Right hindlimb (tissue), 1 donor: ENCODE measurements around the gene FN1.
"Not testable (repeated sequence)": the region's sequence is repeated elsewhere in the genome, so short reads cannot be mapped to it uniquely, and the experiment has no call there.

ENCODE experiments used
- DNase-seq: peaks from one replicate; pipeline ENCODE4 v3.0.0-alpha.2; 2018

The FN1 gene

DNA sequence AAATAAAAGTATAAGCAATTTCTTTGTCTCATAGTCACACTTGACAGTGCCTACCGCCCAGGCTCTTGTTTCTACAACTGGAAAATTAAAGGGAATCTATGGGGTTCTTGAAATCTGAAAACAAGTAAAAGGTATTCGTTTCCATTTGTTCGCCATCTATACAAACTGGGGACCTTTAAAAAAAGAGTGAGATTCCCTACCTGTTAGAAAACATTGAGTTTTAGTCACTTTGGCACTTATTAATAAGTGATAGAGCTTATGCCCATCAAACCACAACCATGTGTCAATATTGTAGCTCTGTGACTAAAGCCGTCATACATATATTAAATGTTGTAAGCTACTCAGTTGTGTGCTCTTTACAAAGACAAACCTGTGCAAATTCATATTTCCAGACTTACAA, 13.2 kb downstream of the FN1 start:
- DNase-seq: no peak

DNA sequence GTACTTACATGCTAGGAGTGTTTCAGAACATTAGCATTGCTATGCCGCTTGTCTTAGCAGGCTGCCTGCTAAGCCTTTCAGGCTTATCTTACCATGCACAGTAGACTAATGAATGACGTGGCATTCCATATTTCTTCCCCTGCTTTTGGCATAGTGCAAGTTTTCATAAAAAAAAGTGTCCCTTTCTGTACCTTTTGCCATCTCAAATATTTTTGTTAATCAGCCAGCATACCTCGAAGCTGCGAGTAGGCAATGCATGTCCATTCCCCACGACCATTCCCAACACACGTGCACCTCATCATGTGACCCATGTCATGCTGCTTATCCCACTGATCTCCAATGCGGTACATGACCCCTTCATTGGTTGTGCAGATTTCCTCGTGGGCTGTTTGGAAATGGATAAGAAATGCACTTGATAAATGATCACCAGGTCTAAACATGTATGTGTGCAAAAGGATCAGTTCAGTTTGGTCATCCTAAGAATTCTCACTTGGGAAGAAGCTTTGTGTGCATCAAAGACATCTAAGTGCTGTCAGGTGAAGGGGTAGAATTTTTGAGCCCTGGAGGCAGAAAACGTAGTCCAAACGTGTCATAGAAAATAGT, 13.9 kb downstream of the FN1 start:
- DNase-seq: no peak

DNA sequence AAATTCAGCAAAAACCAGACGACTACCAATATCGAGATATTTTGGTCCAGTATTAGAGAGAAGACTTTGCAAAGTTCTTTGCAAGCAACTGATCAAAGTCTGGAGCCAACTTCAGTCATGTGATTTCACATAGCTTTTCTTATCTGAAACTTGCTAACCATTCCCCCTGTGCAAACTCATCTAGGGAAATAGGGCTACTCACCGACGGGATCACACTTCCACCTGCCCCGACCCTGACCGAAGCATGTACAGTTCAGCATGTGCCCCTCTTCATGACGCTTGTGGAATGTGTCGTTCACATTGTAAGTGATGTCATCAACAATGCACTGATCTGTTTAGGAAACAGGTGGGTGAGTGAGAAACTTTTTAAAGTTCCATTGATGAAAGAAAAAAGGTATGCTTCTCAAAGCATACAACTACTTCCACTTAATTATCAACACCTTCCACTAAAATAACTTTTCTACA, 15.4 kb downstream of the FN1 start:
- DNase-seq: no peak

DNA sequence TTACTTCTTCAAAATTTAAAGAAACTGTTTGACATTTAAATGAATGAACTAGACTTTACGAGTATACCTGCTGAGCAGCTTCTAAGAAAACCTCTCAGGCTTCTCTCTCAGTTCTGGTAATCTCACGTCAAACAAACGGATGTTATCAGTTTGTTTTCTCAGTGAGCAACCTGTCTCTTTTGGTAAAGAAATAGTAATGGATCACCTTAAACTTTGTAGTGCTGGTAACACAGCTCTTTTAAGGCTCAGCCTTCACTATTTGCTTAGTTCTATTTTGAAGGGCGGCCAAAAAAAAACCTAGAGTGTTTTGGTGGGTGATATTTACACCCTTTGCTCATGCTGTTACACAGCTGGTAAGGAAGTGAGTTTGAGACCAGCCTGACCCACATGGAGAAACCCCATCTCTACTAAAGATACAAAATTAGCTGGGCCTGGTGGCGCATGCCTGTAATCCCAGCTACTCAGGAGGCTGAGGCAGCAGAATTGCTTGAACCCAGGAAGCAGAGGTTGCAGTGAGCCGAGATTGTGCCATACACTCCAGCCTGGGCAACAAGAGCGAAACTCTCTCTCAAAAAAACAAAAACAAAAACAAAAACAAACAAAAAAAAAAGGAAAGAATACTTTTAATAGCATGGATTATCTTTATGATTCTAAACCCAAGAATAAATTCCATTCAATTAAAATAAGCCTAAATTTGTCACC, 15.9 kb downstream of the FN1 start:
- DNase-seq: no peak

DNA sequence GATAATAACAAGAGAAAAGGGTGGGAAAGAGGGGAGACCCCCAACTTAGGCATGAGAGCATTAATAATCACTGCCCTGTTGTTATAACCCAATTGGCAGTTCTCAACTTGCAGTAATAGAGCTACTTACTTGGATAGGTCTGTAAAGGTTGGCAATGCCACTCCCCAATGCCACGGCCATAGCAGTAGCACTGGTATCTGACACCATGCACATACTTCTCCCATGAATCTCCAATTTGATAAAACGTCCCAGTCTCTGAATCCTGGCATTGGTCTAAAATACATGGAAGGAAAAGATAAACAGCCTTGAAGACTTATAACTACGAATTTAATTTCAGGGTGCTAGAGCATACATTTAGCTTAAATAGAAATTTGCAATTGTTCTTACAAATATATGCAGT, 16.8 kb downstream of the FN1 start:
- no peak for DNase-seq

DNA sequence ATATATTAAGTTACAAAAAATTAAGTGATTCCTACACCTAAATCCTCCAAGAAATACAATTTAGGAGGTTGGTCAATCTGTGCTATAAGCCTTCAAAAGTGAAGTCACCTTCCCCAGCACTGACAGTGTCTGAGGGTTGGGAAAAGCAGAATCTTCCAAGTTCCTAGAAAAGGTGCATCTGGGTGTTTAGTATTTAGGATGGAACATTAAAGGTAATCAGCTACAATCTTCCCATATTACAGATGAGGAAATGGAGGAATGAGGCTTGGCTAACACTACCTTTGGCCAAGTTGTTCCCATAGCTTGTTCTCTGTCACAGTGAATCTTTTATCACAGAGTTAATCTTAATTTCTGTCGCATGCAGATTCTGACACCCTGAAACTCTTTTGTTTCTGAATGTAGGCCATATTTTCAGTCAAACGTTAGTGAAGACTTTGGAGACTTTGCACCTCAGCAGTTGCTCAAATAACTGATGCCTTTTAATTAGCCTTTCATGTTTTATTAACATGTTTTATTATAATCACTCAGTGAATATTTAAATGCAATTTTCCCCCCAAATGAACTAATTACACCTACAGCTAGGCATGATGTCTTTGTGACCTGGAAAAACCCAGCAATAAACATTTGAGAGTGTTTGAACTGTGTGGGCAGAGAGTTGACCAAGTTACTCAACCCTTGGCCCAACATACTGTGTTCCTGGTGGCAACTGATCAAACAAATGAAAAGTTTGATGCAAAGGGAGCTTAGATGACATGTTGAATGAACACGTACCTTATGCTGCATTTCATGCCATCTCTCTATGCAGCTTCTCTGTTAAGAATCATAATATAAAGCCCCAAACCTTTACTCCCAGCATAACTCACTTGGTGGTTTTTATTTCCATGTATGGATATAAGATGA, 17.6 kb downstream of the FN1 start:
- no peak for DNase-seq

DNA sequence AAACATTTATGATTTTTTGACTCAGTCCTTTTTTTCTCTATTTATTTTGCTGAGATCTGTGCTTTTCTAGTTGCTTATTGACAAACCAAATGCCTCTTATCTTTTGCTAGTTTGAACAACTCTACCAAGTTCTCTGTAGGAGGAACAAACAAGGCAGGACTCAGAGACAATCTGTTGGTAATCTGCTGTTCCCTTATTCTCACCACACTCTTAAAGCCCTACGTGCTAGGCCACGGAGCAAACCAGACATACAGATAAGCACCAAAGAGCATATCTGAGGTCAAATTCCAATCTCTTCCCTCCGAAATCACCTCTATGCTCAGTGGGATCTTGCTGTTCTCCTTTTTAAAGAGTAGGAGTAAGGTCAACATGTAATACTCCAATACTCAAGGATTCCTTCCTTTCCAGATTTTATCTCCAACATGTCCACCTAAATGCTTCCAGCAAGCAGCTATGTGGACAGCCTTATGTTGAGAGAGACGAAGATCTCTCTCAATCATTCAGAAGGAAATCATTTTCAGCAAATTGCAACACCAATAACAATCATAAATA, 18.4 kb downstream of the FN1 start:
- no peak for DNase-seq

DNA sequence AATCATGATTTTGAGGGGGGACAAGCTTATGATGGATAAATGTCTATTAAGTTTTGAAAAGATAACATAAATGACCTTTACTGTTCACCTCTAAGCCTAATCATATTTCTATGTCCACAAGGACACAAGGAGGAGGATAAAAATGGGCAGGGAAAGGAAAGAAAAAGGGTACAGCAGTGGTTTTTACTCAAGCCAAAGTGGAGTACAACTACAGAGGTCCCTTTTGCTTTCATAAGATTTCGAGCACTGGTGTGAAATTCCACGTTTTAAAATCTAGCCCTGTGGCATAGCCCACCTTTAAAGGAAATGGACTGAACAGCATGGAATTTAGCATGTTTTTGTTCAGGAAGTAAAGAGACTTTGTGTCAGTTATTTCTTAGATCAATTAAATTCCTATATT, 19.2 kb downstream of the FN1 start:
- no peak for DNase-seq

DNA sequence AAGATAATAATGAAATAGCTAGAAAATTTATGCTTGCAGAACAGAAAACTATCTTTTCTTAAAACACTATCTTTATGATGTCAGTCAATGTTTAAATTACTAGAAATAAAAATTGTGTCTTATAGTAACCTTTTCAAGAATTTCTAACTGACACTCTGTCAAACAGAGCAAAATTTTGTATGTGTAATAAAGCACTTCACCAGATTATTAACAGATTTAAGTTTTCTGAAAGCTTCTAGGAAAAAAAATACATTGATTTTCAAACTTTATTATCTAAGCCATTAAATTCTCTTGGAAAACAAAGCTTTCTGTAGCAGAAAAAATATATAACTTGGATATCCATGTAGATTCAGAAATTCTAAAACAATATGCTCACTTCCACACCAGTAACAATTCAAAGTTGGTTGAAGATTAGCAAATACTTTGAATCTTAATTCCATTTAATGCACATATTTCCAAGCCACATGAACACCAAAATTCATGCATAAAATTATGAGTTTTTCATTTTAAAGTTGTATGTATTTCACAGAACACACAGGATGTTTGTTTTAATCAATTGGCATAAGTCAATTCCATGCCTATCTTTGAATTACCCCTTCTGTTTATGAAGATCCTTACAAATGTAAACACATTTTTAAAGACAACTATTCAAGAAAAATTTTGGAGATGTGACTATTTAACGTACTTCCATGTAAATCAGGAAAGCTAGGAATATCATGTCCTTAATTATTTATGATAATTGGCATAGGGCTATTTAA, 19.9 kb downstream of the FN1 start:
- no peak for DNase-seq

DNA sequence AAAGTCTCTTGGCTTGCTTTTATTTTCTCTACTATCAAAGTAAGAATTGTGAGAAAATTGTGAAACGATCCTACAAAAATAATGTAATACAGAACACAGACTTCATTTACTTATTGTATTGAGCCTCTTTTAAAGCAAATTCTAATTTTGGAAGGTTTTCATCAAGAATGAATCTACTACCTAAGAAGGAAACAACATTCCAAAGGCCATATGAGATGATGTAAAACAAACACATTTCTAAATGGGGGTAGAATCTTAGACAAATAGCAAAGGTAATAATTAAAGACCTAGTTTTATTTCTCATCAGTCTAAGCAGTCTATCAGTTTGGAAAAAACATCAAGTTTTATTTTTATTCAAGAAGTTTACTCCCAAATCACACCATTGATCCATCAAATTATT, 20.6 kb downstream of the FN1 start:
- DNase-seq: no peak

DNA sequence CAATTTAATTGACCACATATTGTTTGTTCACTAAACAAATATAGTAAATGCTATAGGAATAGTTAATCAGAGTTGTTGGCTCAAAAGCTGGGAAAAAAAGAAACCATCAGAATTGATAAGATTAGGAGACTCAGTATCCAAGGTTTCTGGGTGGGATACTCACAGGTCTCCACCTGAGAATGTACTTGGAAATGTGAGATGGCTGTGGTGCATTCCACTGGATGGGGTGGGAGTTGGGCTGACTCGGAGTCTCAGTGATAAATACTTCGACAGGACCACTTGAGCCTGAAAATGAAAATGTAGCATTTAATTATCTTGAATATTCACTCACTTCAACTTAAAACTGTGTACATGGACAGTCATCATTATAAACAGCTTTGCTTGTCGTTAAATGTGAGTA, 21.2 kb downstream of the FN1 start:
- no peak for DNase-seq

DNA sequence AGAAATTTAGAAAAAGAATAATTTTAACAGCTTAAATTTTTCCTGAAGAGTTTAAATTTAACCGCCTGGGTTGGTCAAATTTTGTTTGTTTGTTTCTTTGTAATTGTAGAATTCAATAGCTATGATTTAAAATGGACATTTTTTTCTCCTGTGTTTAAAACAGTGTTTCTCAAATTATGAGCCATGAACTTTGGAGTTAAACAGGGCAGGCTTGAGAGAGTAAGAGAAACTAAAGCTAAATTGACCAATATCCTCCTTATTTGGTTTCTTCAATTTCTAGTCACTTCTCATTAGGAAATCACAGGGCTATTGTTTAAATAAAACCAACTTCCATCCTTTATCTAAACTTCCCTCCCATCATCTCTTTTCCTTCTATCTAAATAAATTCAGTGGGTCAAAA, 21.9 kb downstream of the FN1 start:
- no peak for DNase-seq

DNA sequence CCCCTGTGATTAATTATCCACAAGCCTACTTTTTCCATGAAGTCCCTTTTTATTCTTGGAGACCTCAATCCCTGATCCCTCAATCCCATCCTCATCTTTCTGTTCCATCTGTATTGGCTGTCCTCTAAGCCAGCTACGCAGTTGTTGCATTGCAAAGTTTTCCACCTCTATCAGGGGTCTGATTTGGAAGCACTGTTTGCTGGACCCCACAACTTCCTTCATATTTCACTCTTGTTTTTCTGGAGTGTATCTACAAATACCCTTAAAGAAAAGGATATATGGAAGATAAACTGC, 22.4 kb downstream of the FN1 start:
- no peak for DNase-seq

DNA sequence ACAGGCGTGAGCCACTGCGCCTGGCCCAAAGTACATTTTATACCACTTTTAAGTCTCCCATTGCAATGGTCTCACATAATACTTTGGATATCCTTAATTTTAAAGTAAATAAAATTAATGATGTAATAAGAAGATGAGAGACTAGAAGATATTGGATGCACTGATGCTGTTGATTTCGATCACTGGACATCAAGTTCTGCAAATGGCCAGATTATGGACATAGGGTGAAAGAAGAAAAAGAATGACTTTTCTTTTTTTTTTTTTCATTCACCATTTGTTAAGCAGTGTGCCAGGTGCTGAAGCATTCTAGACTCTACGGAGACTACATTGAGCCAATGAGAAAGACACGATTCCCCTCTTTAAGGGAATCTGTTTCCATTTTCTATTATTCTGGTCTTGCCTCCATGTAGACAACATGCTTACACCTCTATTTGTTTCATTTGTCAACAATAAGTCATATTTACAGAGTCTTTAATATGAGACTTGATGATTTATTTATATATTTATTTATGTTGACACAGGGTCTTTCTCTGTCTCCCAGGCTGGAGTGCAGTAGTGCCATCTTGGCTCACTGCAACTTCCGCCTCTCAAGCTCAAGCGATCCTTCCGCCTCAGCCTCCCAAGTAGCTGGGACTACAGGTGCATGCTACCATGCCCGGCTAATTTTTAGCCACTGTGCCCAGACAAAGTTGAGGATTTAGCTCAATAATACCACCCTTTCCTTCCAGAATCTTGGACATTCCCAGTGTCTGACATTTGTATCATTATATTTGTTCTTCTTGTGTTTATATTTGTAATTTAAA, 23.7 kb downstream of the FN1 start:
- DNase-seq: no peak

DNA sequence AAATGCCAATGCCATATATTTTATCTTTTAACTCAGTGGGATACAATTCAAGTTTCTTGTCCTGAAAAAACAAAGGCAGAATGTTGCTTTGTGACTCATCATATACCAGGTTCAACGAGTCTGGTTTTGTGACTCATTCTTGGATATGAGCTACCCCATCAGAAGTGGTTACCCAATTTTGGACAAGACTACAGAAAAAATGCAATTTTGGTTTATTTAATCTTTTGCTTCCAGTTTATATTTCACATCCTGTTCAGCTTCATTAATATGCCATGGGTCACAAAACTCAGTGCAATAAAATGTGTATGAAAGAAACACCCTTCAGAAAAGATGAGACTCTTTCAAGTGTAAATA, 25.0 kb downstream of the FN1 start:
- DNase-seq: no peak

DNA sequence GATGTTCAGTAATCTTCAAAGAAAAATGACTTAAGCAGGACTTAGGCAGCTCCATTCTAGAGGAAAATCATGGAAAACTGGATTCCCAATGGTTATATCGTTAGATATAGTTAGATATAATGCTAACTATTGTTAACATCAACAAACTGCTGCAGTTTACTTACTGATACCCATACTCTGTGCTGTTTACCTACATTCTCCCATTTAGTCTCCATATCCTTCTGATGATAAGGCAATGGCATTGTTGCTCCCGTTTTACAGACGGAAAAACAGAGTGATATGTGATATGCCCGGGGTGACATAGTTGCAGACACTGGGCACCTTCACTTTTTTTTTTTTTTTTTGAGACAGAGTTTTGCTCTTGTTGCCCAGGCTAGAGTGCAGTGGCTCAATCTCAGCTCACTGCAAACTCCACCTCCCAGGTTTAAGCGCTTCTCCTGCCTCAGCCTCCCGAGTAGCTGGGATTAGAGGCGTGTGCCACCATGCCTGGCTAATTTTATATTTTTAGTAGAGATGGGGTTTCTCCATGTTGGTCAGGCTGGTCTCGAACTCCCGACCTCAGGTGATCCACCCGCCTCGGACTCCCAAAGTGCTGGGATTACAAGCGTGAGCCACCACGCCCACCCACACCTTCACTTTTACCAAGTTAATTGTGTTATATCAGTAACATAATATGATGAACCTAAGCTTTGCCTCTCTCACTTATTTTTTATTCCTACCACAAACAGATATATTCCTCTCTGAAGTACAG, 25.5 kb downstream of the FN1 start:
- DNase-seq: not testable (repeated sequence)

DNA sequence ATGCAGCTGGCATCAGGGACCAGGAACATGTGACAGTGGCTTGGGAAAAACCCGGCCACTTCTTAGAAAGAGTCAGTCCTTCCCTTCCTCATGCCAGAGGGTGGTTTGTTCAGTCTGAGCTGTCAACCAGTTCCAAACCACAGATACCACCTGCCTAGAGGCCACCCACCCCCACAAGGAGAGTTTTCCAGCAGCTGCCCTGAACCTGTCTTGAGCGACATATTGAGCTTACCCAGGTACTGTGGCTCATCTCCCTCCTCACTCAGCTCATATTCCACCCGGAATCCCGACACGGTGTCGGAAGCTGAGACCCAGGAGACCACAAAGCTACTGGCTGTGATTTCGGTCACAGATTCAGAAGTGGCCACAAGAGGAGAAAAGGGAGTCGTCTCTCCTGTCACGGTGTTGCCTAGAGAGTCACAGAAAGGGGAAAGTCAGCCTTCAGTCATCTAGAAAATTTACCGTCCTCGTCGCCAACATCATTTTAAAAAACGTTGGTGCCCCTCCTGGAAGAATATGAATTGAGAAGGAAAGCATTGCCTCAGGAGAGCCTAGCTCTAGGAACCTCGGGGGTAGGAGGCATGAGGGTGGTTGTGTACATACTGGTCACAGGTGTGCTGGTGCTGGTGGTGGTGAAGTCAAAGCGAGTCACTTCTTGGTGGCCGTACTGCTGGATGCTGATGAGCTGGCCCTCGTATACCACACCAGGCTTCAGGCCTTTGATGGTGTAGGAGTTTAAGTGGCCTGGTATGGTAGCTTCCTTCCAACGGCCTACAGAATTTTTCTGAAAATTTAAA, 26.3 kb downstream of the FN1 start:
- no peak for DNase-seq

DNA sequence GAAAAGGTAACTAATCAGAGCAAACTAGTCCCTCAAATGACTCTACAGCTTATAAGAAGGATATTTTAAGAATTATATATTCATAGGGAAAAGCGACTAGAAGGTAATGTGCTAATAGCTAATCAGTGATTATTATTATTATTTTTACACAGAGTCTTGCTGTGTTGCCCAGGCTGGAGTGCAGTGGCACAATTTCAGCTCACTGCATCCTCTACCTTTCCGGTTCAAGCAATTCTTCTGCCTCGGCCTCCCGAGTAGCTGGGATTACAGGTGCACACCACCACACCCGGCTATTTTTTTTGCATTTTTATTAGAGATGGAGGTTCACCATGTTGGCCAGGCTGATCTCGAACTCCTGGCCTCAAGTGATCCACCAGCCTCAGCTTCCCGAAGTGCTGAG, 27.4 kb downstream of the FN1 start:
- not testable (repeated sequence) for DNase-seq

DNA sequence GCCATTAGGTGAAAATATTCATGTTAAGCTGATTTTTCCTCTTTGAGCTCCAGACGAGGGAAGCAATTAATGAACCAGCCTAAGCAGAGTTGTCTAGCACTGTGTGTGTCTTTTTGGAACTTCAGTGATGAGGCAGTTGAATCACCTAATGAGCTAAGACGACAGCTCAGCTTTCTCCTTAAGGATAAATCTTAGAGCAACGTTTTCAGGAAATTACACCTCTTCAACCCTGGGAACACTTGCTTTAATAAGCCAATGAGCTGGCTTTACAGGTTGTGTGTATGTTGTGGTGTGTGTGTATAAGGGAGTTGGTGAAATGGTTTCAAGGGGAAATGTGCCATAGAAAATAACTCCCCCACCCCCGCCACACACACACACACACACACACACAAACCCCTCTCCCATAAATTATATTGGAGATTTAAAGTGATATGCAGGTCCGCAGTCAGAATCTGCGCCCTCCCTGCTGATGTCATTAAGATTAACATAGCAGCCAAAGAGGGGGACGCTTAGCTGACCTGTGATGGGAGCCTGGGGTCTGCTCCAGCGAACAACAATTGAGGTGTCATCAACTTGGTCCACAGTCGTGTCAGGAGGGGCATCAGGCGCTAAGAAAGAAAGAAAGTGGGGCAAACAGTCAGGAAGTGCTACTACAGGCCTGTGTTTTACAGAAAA, 28.1 kb downstream of the FN1 start:
- no peak for DNase-seq

DNA sequence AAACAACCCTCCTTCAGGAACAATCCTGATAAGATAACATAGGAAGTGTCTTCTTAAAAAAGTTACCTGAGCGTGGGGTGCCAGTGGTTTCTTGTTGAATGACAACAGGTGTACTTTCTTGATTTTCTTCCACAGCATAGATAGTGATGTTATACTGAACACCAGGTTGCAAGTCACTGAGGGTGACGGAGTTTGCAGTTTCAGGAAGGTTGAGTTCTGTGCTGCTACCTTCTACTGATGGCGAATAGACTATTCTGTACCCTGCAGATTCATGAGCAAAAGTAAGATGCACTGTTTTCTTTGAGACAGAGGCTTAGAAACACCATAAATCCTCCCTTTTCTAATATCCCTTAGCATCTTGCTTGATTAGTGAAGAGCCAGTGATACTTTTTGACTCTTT, 28.8 kb downstream of the FN1 start:
- DNase-seq: no peak
